ENCODE results near the gene AGPAT3.
"Not testable (repeated sequence)": the region's sequence is repeated elsewhere in the genome, so short reads cannot be mapped to it uniquely, and the experiment has no call there.

Gene AGPAT3

GRCh38 chr21:43882952-43883545 lies 18.0 kb downstream of the AGPAT3 start:
- no peak for DNase-seq (ENCODE audit: low read depth, low spot score)

- DNase-seq (ENCODE audit: low read depth, low spot score) = no peak
Observed at GRCh38 chr21:43884012-43884860, 19.2 kb downstream of the AGPAT3 start.

GRCh38 chr21:43884861-43885417 lies 19.9 kb downstream of the AGPAT3 start:
- DNase-seq (ENCODE audit: low read depth, low spot score) = no peak

- DNase-seq (ENCODE audit: low read depth, low spot score) = no peak
Observed at GRCh38 chr21:43885721-43886120, 20.7 kb downstream of the AGPAT3 start.

- DNase-seq (ENCODE audit: low read depth, low spot score) = no peak
Observed at GRCh38 chr21:43886565-43886964, 21.5 kb downstream of the AGPAT3 start.

GRCh38 chr21:43889069-43889468 lies 24.0 kb downstream of the AGPAT3 start:
- DNase-seq (ENCODE audit: low read depth, low spot score) = no peak

GRCh38 chr21:43890042-43890441 lies 25.0 kb downstream of the AGPAT3 start:
- peak; percentile 60 for DNase-seq (ENCODE audit: low read depth, low spot score)

- DNase-seq (ENCODE audit: low read depth, low spot score) = no peak
Observed at GRCh38 chr21:43892334-43892733, 27.3 kb downstream of the AGPAT3 start.

- DNase-seq (ENCODE audit: low read depth, low spot score) = no peak
Observed at GRCh38 chr21:43892984-43893535, 28.0 kb downstream of the AGPAT3 start.

GRCh38 chr21:43893536-43894205 lies 28.6 kb downstream of the AGPAT3 start:
- DNase-seq (ENCODE audit: low read depth, low spot score) = no peak

- no peak for DNase-seq (ENCODE audit: low read depth, low spot score)
Observed at GRCh38 chr21:43894206-43894577, 29.2 kb downstream of the AGPAT3 start.

GRCh38 chr21:43895196-43895595 lies 30.2 kb downstream of the AGPAT3 start:
- no peak for DNase-seq (ENCODE audit: low read depth, low spot score)

- DNase-seq (ENCODE audit: low read depth, low spot score) = not testable (repeated sequence)
Observed at GRCh38 chr21:43896696-43897299, 31.8 kb downstream of the AGPAT3 start.

GRCh38 chr21:43899307-43900077 lies 34.5 kb downstream of the AGPAT3 start:
- DNase-seq (ENCODE audit: low read depth, low spot score) = no peak

- DNase-seq (ENCODE audit: low read depth, low spot score) = no peak
Observed at GRCh38 chr21:43900078-43900385, 35.0 kb downstream of the AGPAT3 start.

GRCh38 chr21:43900690-43901089 lies 35.7 kb downstream of the AGPAT3 start:
- no peak for DNase-seq (ENCODE audit: low read depth, low spot score)

GRCh38 chr21:43902441-43902840 lies 37.4 kb downstream of the AGPAT3 start:
- DNase-seq (ENCODE audit: low read depth, low spot score) = no peak

GRCh38 chr21:43903451-43904091 lies 38.5 kb downstream of the AGPAT3 start:
- DNase-seq (ENCODE audit: low read depth, low spot score) = no peak

- DNase-seq (ENCODE audit: low read depth, low spot score) = no peak
Observed at GRCh38 chr21:43904331-43904781, 39.3 kb downstream of the AGPAT3 start.

GRCh38 chr21:43905726-43906455 lies 40.9 kb downstream of the AGPAT3 start:
- DNase-seq (ENCODE audit: low read depth, low spot score) = no peak

All from iPS DF 19.7 (cell line).